Spleen (tissue), 7 donors: Measurements from ENCODE around the gene HDAC4.

Experiments used
- POLR2A ChIP-seq, 3 donors: fragments of 450-650 bp; IDR thresholded peaks; one replicate each; pipeline ENCODE4 v1.5.1; 2017; ENCODE audit warnings: antibody characterized with exemption in 3 of 3, mild to moderate bottlenecking in 1 of 3
- POLR2AphosphoS5 ChIP-seq, 3 donors: sonication (generic); formaldehyde crosslinking; IDR thresholded peaks; one replicate each; pipeline ENCODE4 v1.5.1; 2017; ENCODE audit warnings: antibody characterized with exemption in 3 of 3
- TF ChIP-seq, protein P1 (sequence below), 11 experiments: fragments of 200-600 bp in 7 of 11; fragments of 450-650 bp in 4 of 11; sonication (generic) in 4 of 11; IDR thresholded peaks in 8 of 11; conservative IDR thresholded peaks in 3 of 11; 1 replicate in 7 of 11; 2 replicates in 4 of 11; pipeline versions ENCODE4 v1.4.0 to v1.8.0; 2016 to 2021; ENCODE audit warnings: antibody characterized with exemption in 11 of 11, inconsistent platforms in 4 of 11, mild to moderate bottlenecking in 1 of 11
- donor health status: DM: no; HTN: no; CAD: no; lungs with moderate emphysema.
- donor health status: DM: no; HTN: no; CAD: no.
- donor health status: DM: no; HTN: no; CAD: no.

DNA sequence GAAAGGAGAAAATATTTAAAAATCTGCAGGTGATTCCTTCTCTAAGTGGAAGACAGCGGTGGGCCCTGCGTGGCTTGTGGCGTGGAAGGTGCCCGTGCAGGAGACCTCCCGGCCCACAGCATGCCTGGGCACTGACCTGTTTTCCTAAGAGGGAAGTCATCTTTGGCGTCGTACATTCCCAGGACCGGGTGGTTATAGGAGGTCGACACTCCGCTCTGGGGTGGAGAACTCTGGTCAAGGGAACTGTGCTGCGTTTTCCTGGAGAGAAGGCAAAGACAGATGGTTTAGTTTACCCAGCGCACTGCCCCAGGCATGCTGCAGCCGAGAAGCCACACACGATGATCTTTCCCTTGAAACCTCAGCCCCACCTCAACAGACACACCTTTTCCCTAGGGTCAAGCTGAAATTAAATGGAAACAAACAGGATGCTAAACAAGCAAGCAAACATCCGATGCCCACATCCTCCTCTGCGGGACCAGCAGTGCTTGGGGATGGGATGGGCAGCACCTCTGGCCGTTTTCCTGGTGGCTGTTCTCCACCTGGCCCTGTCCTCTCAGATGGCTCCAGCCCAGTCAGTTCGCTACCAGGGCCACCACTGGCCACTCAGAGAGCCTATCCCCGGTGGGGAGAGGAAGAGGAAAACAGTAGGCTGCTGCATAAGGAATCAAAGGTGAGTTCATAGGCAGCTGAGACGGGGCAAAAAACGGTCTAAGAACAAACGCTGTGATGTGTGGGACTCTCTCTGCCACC lies 244.1 kb downstream of the HDAC4 start:
- TF ChIP-seq, protein P1, sequence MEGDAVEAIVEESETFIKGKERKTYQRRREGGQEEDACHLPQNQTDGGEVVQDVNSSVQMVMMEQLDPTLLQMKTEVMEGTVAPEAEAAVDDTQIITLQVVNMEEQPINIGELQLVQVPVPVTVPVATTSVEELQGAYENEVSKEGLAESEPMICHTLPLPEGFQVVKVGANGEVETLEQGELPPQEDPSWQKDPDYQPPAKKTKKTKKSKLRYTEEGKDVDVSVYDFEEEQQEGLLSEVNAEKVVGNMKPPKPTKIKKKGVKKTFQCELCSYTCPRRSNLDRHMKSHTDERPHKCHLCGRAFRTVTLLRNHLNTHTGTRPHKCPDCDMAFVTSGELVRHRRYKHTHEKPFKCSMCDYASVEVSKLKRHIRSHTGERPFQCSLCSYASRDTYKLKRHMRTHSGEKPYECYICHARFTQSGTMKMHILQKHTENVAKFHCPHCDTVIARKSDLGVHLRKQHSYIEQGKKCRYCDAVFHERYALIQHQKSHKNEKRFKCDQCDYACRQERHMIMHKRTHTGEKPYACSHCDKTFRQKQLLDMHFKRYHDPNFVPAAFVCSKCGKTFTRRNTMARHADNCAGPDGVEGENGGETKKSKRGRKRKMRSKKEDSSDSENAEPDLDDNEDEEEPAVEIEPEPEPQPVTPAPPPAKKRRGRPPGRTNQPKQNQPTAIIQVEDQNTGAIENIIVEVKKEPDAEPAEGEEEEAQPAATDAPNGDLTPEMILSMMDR (IDR thresholded peaks at IDR 0.05 in 8 of 11, conservative IDR thresholded peaks at IDR 0.05 in 3 of 11): no peak
- TF ChIP-seq POLR2AphosphoS5 (IDR thresholded peaks at IDR 0.05): peak in 1 of 3 donors; percentile 42
- no peak for TF ChIP-seq POLR2A (IDR thresholded peaks at IDR 0.05)
